GM19099 (cell line): ENCODE results near the gene CFAP299.

Source experiments
- POLR2A ChIP-seq: IDR thresholded peaks from 3 replicates; pipeline ENCODE4 v1.6.1; 2011; ENCODE audit warnings: low read depth; ENCODE audit not compliant: insufficient read length; ENCODE audit errors: extremely low read depth

The CFAP299 gene

DNA sequence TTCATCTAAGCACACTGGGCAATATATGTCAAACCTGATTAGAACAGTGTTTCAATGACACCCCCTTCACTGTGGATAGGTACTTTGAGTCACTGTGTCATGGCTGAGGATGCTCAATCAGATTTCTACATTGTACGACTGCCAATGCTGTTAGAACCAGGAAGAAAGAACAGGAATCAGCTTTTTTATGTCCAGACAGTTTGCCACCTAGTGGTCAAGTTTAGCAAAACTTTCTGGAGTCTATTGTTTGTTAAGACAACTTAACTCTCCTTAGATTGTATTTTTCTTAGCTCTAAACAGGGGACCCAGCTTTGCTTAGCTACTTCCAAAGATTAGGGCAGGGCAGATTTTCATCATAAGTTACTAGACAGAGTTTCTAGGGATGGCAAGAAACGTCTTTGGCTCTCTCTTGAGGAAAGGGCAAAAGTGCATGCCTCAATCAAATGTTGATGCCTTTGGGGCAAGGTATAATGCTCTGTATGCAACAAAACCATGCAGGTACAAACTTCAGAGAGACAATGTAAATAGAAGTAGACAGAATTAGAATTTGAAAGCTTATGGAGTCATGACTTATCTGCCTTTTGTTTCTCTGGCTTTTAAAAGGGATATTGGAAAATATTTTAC, 654.5 kb downstream of the CFAP299 start:
- TF ChIP-seq POLR2A = no peak

DNA sequence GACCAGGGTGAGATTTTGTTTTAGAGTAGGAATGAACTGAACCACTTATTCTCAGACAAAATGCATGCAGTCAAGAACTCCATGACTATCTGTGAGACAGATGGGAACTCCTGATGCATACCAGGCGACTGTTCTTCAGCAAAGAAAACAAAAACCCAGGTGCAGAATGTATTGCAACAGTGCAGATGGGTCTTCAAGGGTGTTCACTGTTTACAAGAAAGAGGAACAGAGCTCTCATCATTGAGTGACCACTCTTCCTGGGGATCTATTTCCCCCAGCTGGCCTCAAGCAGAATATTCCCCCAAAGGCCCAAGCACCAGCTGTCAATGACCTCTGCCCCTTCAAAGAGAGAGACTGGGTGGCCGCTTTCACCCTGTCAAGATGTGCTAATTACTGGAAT, 655.3 kb downstream of the CFAP299 start:
- no peak for TF ChIP-seq POLR2A

DNA sequence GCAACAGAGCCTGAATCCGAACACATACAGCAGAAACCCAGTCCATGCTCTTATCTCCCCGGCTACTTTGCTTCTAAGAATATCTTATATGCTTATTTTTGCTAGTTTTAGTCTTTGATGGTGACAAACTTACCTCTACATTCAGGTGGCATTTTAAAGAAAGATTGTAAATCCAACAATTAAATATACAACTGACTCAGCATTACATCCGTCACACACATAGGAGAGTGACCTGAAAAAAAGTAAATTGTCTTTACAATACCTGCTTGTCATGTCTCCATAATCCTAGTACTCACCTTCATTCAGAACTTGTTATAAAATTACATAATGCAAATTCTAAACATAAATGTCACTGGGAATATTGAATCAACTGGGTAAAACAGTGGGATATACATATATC, 664.4 kb downstream of the CFAP299 start:
- no peak for TF ChIP-seq POLR2A

DNA sequence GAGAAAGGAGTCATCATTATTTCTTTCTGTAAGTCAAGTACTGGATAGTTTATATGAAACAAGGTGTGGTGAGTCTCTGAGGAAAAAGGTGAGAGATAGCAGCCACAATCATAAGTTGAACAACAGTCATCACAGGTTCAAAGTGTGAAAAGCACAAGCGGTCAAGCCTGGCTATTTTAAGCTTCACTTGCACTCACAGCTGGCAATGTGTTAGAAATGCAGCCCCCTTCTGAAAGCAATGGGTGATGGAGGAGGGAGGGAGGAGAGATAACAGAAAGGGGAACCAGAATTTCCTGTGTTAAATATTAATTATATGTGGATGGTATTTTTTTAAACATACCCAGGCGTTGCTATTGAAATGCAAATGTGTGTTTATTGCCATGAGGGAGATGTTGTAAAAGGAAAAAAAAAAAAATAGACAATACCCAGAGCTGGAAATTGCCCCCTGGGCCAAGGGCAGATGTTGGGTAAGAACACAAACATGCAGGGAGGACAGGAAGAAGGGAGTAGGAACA, 668.1 kb downstream of the CFAP299 start:
- TF ChIP-seq POLR2A = no peak

DNA sequence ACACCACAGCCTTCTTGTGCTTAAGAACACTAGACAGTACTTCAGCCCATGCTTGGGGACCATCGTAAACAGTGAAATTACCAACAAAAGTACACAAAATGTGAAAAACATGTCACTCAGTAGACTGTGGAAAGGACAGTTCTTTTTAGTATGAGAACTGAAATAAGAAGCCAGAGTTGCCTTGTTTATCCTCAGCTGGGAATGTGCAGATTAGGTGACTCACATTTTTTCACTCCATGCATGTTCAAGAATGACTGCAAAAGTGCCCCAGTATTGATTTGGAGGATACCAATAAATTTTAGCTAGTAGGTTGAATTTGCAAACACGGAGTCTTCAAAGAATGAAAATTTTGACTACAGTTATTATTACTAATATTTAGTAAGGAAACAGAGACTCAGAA, 671.9 kb downstream of the CFAP299 start:
- TF ChIP-seq POLR2A = no peak
